CD4-positive, alpha-beta T cell (primary cell): ENCODE results near the gene CFAP45. TPM values are rescaled to one million over a fixed set of nuclear protein-coding genes. Genes with fewer than 3 reads are reported as not detected.

ENCODE experiments used
- ATAC-seq: fragments of 200-7000 bp; cut with Tn5 transposase; one replicate; pipeline ENCODE4 v1.10.0; 2022; ENCODE audit warnings: mild to moderate bottlenecking; ENCODE audit not compliant: poor library complexity
- CTCF ChIA-PET: fragments of 350-600 bp; sonication (Branson Sonifier 250); formaldehyde crosslinking; loops from one replicate; lab custom pipeline; 2021; ENCODE audit warnings: antibody characterized with exemption, inconsistent platforms; lab: Charles Lee
- POLR2A ChIA-PET: fragments of 350-600 bp; sonication (Branson Sonifier 250); formaldehyde crosslinking; loops from one replicate; lab custom pipeline; 2021; ENCODE audit warnings: antibody characterized with exemption, inconsistent platforms; lab: Charles Lee
- DNase-seq, 14 experiments: peaks; one replicate each; pipeline ENCODE4 v3.0.0-alpha.2; 2013 to 2020; ENCODE audit warnings: mixed read lengths in 2 of 14
- H3K27ac ChIP-seq, 2 donors: one replicate each; pipeline versions ENCODE4 v1.5.1 to v1.7.0; 2013; ENCODE audit warnings: low read length in 2 of 2, low read depth in 1 of 2, mild to moderate bottlenecking in 1 of 2
- H3K27me3 ChIP-seq, 2 experiments: 1 replicate in 1 of 2; 2 replicates in 1 of 2; pipeline versions ENCODE4 v1.6.1 to v1.7.0; 2013; ENCODE audit warnings: low read length in 2 of 2, control low read depth in 1 of 2, mild to moderate bottlenecking in 1 of 2, moderate library complexity in 1 of 2; ENCODE audit not compliant: insufficient read depth in 2 of 2, control insufficient read depth in 1 of 2
- H3K36me3 ChIP-seq: one replicate; pipeline ENCODE4 v1.6.1; 2013; ENCODE audit warnings: low read length, control low read depth; ENCODE audit not compliant: insufficient read depth
- H3K4me1 ChIP-seq: one replicate; pipeline ENCODE4 v1.6.1; 2013; ENCODE audit warnings: low read length, control low read depth; ENCODE audit not compliant: insufficient read depth
- H3K4me3 ChIP-seq: one replicate; pipeline ENCODE4 v1.5.1; 2013; ENCODE audit warnings: mild to moderate bottlenecking, low read length, moderate library complexity
- H3K9me3 ChIP-seq, 2 experiments: 1 replicate in 1 of 2; 2 replicates in 1 of 2; pipeline versions ENCODE4 v1.6.1 to v1.7.0; 2013; ENCODE audit warnings: low read length in 2 of 2, mild to moderate bottlenecking in 2 of 2, control low read depth in 1 of 2, moderate library complexity in 1 of 2; ENCODE audit not compliant: control insufficient read depth in 1 of 2, insufficient read depth in 1 of 2
- H3K27ac Mint-ChIP-seq: one replicate; pipeline ENCODE4 v1.8.0; 2020; ENCODE audit warnings: mixed read lengths
- H3K27me3 Mint-ChIP-seq: one replicate; pipeline ENCODE4 v1.8.0; 2021; ENCODE audit warnings: mixed read lengths
- H3K36me3 Mint-ChIP-seq: one replicate; pipeline ENCODE4 v1.8.0; 2021; ENCODE audit warnings: low read depth, mixed read lengths
- H3K4me1 Mint-ChIP-seq: one replicate; pipeline ENCODE4 v1.8.0; 2021; ENCODE audit warnings: low read depth, mixed read lengths
- H3K4me3 Mint-ChIP-seq: one replicate; pipeline ENCODE4 v1.8.0; 2020; ENCODE audit warnings: mild to moderate bottlenecking, mixed read lengths
- H3K9me3 Mint-ChIP-seq: one replicate; pipeline ENCODE4 v1.8.0; 2020; ENCODE audit warnings: mixed read lengths
- intact Hi-C, 2 experiments: fragments of 100-400 bp; cut with DNase I in 1 of 2; cut with micrococcal nuclease in 1 of 2; formaldehyde crosslinking; loops; one replicate each; pipeline versions ENCODE4 v1.15.1 to v1.9.0; 2023 to 2025; cut with DNase I, micrococcal nuclease
- total RNA-seq, 174 experiments: library from RNA in 2 of 174; stranded (reverse) in 2 of 174; gene quantifications; one replicate each; pipeline ENCODE4 v1.2.3 and lab custom pipeline; 2021 to 2026
- TF ChIP-seq, protein P1 (sequence below): fragments of 200-600 bp; IDR thresholded peaks from one replicate; pipeline ENCODE4 v1.8.0; 2022; ENCODE audit warnings: antibody characterized with exemption, mild to moderate bottlenecking

Gene CFAP45
- total RNA-seq, 2 experiments from 2014 or later, result 8.4 to 9.0 TPM

DNA sequence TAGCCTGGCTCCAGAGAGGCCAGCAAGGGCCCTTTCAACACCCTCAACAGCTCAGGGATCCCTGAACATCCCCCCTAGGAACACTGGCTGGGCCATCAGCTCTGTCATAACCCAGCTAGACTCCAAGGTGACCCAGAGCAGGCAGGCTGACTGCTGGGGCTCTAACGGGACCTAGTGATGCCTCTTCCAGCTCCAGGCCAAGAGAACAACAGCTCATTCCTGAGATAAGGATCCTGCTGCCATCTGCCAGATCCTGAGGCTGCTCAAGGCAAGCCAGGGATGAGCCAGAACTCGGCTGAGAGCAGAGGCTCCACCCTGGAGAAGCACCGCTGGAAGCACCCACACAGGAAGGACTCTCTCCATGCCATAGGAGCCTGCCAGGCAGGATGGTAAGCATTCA, 39.5 kb downstream of the CFAP45 start:
- Mint-ChIP-seq H3K27ac (no peak overlapping the region), H3K9me3 (no peaks in the 10 kb centered on the region), H3K27me3 (no peaks in the 10 kb centered on the region), H3K4me3 (no peak overlapping the region), H3K36me3 (no peaks in the 10 kb centered on the region), H3K4me1 (peaks cover under 1% of the 10 kb centered on the region)
- no peak overlapping the region for H3K4me3 ChIP-seq
- TF ChIP-seq, protein P1, sequence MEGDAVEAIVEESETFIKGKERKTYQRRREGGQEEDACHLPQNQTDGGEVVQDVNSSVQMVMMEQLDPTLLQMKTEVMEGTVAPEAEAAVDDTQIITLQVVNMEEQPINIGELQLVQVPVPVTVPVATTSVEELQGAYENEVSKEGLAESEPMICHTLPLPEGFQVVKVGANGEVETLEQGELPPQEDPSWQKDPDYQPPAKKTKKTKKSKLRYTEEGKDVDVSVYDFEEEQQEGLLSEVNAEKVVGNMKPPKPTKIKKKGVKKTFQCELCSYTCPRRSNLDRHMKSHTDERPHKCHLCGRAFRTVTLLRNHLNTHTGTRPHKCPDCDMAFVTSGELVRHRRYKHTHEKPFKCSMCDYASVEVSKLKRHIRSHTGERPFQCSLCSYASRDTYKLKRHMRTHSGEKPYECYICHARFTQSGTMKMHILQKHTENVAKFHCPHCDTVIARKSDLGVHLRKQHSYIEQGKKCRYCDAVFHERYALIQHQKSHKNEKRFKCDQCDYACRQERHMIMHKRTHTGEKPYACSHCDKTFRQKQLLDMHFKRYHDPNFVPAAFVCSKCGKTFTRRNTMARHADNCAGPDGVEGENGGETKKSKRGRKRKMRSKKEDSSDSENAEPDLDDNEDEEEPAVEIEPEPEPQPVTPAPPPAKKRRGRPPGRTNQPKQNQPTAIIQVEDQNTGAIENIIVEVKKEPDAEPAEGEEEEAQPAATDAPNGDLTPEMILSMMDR, result no peak
- H3K36me3 ChIP-seq, result no peaks in the 10 kb centered on the region
- intact Hi-C loops, result no loop called here
- POLR2A ChIA-PET, result no interaction called here
- DNase-seq, result no peak
- CTCF ChIA-PET, result interaction anchor here (1.5 kb wide), 1 partner anchor 12 kb away, joined by 3 read pairs; no protein-coding TSS in a partner anchor
- no peak overlapping the region for H3K27ac ChIP-seq
- ATAC-seq, result no peak
- no peaks in the 10 kb centered on the region for H3K9me3 ChIP-seq
- H3K27me3 ChIP-seq, result no peaks in the 10 kb centered on the region
- H3K4me1 ChIP-seq, result peaks cover 2% of the 10 kb centered on the region

DNA sequence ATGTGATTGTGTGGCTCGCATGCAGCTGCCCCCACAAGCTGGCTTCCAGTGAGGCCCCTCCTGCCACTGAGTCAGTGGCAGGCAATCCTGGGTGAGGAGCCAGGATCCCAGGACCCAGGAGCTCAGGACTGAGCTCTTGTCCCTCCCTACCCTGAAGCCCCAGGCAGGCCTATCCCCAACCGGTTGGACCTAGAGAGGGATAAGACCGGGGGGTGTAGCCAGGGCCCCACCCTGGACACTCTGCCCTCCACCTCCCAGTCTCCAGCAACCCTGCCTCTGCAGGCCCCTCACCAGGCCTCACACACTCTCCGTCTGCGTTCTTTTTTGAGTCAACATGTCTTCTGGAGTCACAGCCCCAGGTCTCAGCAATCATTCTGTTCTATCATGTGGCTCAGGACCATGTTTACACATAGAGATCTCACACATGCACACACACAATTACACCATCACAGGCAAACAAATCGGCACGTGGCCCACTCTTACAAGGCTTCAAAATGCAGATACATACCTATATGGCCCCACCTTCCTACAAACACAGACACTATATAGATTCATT, 40.1 kb downstream of the CFAP45 start:
- Histone ChIP-seq H3K27me3 (no peaks in the 10 kb centered on the region), H3K9me3 (no peaks in the 10 kb centered on the region), H3K4me1 (peaks cover 8% of the 10 kb centered on the region), H3K4me3 (no peak overlapping the region), H3K36me3 (no peaks in the 10 kb centered on the region), H3K27ac (no peak overlapping the region)
- no peak overlapping the region for H3K27ac Mint-ChIP-seq
- no peaks in the 10 kb centered on the region for H3K36me3 Mint-ChIP-seq
- H3K9me3 Mint-ChIP-seq, result no peaks in the 10 kb centered on the region
- intact Hi-C loops, result loop anchor here (10.0 kb wide), 2 partner anchors 65 to 75 kb away; partner anchors contain the start of gene TAGLN2 (in 1 of the 2)
- TF ChIP-seq, protein P1, result no peak
- POLR2A ChIA-PET, result no interaction called here
- CTCF ChIA-PET, result no interaction called here
- DNase-seq (no peak), ATAC-seq (no peak)
- peaks cover 6% of the 10 kb centered on the region for H3K4me1 Mint-ChIP-seq
- no peak overlapping the region for H3K4me3 Mint-ChIP-seq
- no peaks in the 10 kb centered on the region for H3K27me3 Mint-ChIP-seq

DNA sequence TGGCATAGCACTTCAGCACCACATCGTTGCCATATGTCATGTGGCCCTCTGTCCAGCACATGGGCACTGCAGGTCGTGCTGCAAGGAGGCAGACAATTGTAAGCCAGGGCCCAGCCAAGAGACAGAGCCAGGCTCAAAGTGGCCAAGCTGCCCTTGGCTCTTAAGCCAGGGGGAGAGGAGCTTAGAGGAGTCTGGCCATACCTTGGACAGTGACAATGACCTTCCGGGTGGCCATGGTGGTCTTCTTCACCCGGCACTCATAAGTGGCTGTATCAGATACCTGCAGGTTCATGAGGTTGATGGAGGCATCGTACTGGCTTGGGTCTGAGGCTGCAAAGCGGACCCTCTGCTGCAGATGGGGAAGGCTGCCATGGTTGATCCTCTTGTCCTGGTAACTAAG, 42.1 kb downstream of the CFAP45 start:
- peaks cover 12% of the 10 kb centered on the region for H3K4me1 ChIP-seq
- no peaks in the 10 kb centered on the region for H3K9me3 Mint-ChIP-seq
- H3K4me3 Mint-ChIP-seq, result peak overlapping the region; percentile 18
- no peaks in the 10 kb centered on the region for H3K36me3 Mint-ChIP-seq
- no peaks in the 10 kb centered on the region for H3K27me3 ChIP-seq
- intact Hi-C loops, result loop anchor here (10.0 kb wide), 2 partner anchors 67 to 77 kb away; partner anchors contain the start of gene TAGLN2 (in 1 of the 2)
- H3K27me3 Mint-ChIP-seq, result no peaks in the 10 kb centered on the region
- ATAC-seq (no peak), DNase-seq (no peak)
- H3K9me3 ChIP-seq, result no peaks in the 10 kb centered on the region
- H3K4me3 ChIP-seq, result no peak overlapping the region
- peaks cover 19% of the 10 kb centered on the region for H3K4me1 Mint-ChIP-seq
- ChIA-PET CTCF (no interaction called here), POLR2A (no interaction called here)
- no peak overlapping the region for H3K27ac ChIP-seq
- TF ChIP-seq, protein P1, result no peak
- H3K36me3 ChIP-seq, result no peaks in the 10 kb centered on the region
- H3K27ac Mint-ChIP-seq, result no peak overlapping the region
